HepG2 (cell line): ENCODE measurements around the gene SNRPD1. TPM values are rescaled to one million over a fixed set of nuclear protein-coding genes. Genes with fewer than 3 reads are reported as not detected.
A peak's percentile ranks its signal among the peaks of the same experiment; 100 is the strongest.

ENCODE experiments used
- ATAC-seq: fragments of 200-7000 bp; cut with Tn5 transposase; 3 replicates; pipeline ENCODE4 v1.9.1; 2020; ENCODE audit warnings: mild to moderate bottlenecking, moderate library complexity
- BruUV-seq: library from RNA; stranded (reverse); fragments of 400-500 nt; replicated peaks from 2 replicates; lab custom pipeline; 2021; lab: Mats Ljungman, UMichigan
- CTCF ChIA-PET: fragments of 300-600 bp; formaldehyde crosslinking; extraction: SDS; loops from one replicate; lab custom pipeline; 2021; ENCODE audit warnings: low total read pairs, inconsistent platforms, low intra/inter-chr PET ratio; lab: Yijun Ruan, JAX
- POLR2A ChIA-PET: fragments of 350-600 bp; sonication (Branson Sonifier 250); formaldehyde crosslinking; loops from one replicate; lab custom pipeline; 2020; ENCODE audit warnings: antibody characterized with exemption, inconsistent platforms; lab: Yijun Ruan, JAX
- DNase-seq: peaks from one replicate; pipeline ENCODE4 v3.0.0-alpha.2; 2015; ENCODE audit warnings: low spot score
- FAIRE-seq: peaks from 3 replicates; lab custom pipeline; 2011; peaks lifted over from hg19 to GRCh38; lab: Jason Lieb, UNC
- H2AFZ ChIP-seq: one replicate; pipeline ENCODE4 v1.6.1; 2011; ENCODE audit warnings: low read length, inconsistent platforms
- H3K27ac ChIP-seq: fragments of 300-600 bp; 3 replicates; pipeline ENCODE4 v1.8.0; 2011; ENCODE audit warnings: mixed run types, mild to moderate bottlenecking, mixed read lengths, low read length, inconsistent platforms; ENCODE audit not compliant: insufficient read depth; ENCODE audit errors: extremely low read length
- H3K27me3 ChIP-seq, 2 experiments: fragments of 200-600 bp in 1 of 2; 2 replicates in 1 of 2; 3 replicates in 1 of 2; pipeline versions ENCODE4 v1.6.0 to v1.8.0; 2011; ENCODE audit warnings: low read length in 2 of 2, mild to moderate bottlenecking in 2 of 2, moderate library complexity in 2 of 2, inconsistent platforms in 1 of 2; ENCODE audit not compliant: insufficient read depth in 2 of 2, control insufficient read depth in 1 of 2
- H3K36me3 ChIP-seq, 2 experiments: fragments of 200-600 bp in 1 of 2; replicated peaks in 1 of 2; 2 replicates in 1 of 2; 3 replicates in 1 of 2; pipeline versions ENCODE4 v1.5.1 to v1.8.0; 2011; ENCODE audit warnings: low read length in 2 of 2, inconsistent platforms in 1 of 2; ENCODE audit not compliant: insufficient read depth in 2 of 2, control insufficient read depth in 1 of 2
- H3K4me1 ChIP-seq: 2 replicates; pipeline ENCODE4 v1.5.1; 2012; ENCODE audit warnings: low read length, inconsistent platforms; ENCODE audit not compliant: insufficient read depth
- H3K4me2 ChIP-seq: 2 replicates; pipeline ENCODE4 v1.6.0; 2011; ENCODE audit warnings: low read depth, low read length, inconsistent platforms
- H3K4me3 ChIP-seq, 3 experiments: fragments of 200-600 bp in 1 of 3; sonication (generic), shearing (Covaris generic) in 1 of 3; replicated peaks in 1 of 3; 2 replicates each; pipeline ENCODE4 v1.5.1; 2011 to 2016; ENCODE audit warnings: low read length in 3 of 3, inconsistent platforms in 2 of 3, low read depth in 2 of 3, mild to moderate bottlenecking in 2 of 3, control low read depth in 1 of 3, mixed read lengths in 1 of 3; ENCODE audit not compliant: insufficient read depth in 1 of 3
- H3K79me2 ChIP-seq: one replicate; pipeline ENCODE4 v1.6.1; 2011; ENCODE audit warnings: low read length, inconsistent platforms; ENCODE audit not compliant: insufficient read depth
- H3K9ac ChIP-seq: 2 replicates; pipeline ENCODE4 v1.6.0; 2011; ENCODE audit warnings: mild to moderate bottlenecking, low read depth, low read length, inconsistent platforms; ENCODE audit not compliant: insufficient read depth
- H3K9me3 ChIP-seq: 2 replicates; pipeline ENCODE4 v1.5.1; 2012; ENCODE audit warnings: mild to moderate bottlenecking, low read length
- H4K20me1 ChIP-seq: 2 replicates; pipeline ENCODE4 v1.6.0; 2011; ENCODE audit warnings: inconsistent platforms, mild to moderate bottlenecking, low read length, moderate library complexity; ENCODE audit not compliant: insufficient read depth
- ATRX ChIP-seq: sonication (generic); formaldehyde crosslinking; IDR thresholded peaks from 2 replicates; pipeline ENCODE4 v1.4.0; 2020; ENCODE audit warnings: missing genetic modification reagents, borderline replicate concordance
- CEBPB ChIP-seq: IDR thresholded peaks from 2 replicates; pipeline ENCODE4 v1.6.1; 2011; ENCODE audit warnings: low read depth, low read length, improper control_type of control experiment, borderline replicate concordance
- HMG20B ChIP-seq: conservative IDR thresholded peaks from 2 replicates; pipeline ENCODE4 v1.6.1; 2016; ENCODE audit warnings: missing genetic modification reagents, missing compliant biosample characterization
- HMGA1 ChIP-seq: sonication (generic); formaldehyde crosslinking; conservative IDR thresholded peaks from 2 replicates; pipeline ENCODE4 v1.4.0; 2020; ENCODE audit warnings: missing genetic modification reagents
- HOXA3 ChIP-seq: sonication (generic); formaldehyde crosslinking; IDR thresholded peaks from 2 replicates; pipeline ENCODE4 v1.5.0; 2020; ENCODE audit warnings: missing genetic modification reagents
- KDM5A ChIP-seq: fragments of 200-600 bp; sonication (generic); IDR thresholded peaks from 2 replicates; pipeline ENCODE4 v1.7.0; 2018; ENCODE audit warnings: antibody characterized with exemption, mild to moderate bottlenecking, low read length, borderline replicate concordance
- MBD4 ChIP-seq: IDR thresholded peaks from 2 replicates; pipeline ENCODE4 v1.6.1; 2012; ENCODE audit warnings: low read length, inconsistent platforms, borderline replicate concordance
- ZNF260 ChIP-seq: sonication (generic); formaldehyde crosslinking; IDR thresholded peaks from 2 replicates; pipeline ENCODE4 v1.4.0; 2020; ENCODE audit warnings: missing genetic modification reagents, low read depth, mild to moderate bottlenecking, borderline replicate concordance
- WGBS: methylation state at CpG from one replicate; pipeline ENCODE4 v1.1.6; 2017; ENCODE audit warnings: low lambda C conversion rate; 5-methylcytosine and 5-hydroxymethylcytosine counted together
- in situ Hi-C: cut with HindIII; loops from 2 replicates; pipeline ENCODE4 v1.10.0; 2017; ENCODE audit warnings: low pct_unique_long_range_greater_than_20kb; ENCODE audit not compliant: extremely low pct_ligation_motif_present
- intact Hi-C: fragments of 100-400 bp; cut with micrococcal nuclease; formaldehyde crosslinking; loops from one replicate; pipeline ENCODE4 v1.10.0; 2022; ENCODE audit not compliant: unreplicated experiment
- polyA plus RNA-seq, 8 experiments: library from polyadenylated mRNA; depleted of rRNA in 3 of 8; stranded (reverse) in 7 of 8; unstranded in 1 of 8; fragments of >200 nt; fragmentation: Illumina TruSeq in 4 of 8; extraction: Trizol in 4 of 8; gene quantifications; 2 replicates each; pipeline versions ENCODE4 v1.2.1 to v1.2.3, GENCODE V29; 2011 to 2016; ENCODE audit warnings: low read depth in 4 of 8, missing spikeins in 1 of 8, mixed read lengths in 1 of 8; ENCODE audit not compliant: insufficient read depth in 1 of 8
- total RNA-seq, 5 experiments: library from RNA; depleted of rRNA; stranded (reverse); fragments of >200 nt; fragmentation: Illumina TruSeq; extraction: Trizol; gene quantifications; 2 replicates each; pipeline ENCODE4 v1.2.3, GENCODE V29; 2016; ENCODE audit warnings: low read depth in 1 of 5
- TF ChIP-seq, protein P1 (sequence below): sonication (generic); formaldehyde crosslinking; IDR thresholded peaks from 2 replicates; pipeline ENCODE4 v1.4.0; 2020; ENCODE audit warnings: missing genetic modification reagents
- TF ChIP-seq, protein P2 (sequence below): sonication (generic); formaldehyde crosslinking; IDR thresholded peaks from 2 replicates; pipeline ENCODE4 v1.8.0; 2022; ENCODE audit warnings: missing genetic modification reagents, mild to moderate bottlenecking, inconsistent platforms, borderline replicate concordance

Gene SNRPD1
- total and polyA plus RNA-seq, 2 of the 13 experiments (the other 11 are each of a cell fraction or from before 2014, with no cell fraction given) = 22.7 to 275 TPM

DNA sequence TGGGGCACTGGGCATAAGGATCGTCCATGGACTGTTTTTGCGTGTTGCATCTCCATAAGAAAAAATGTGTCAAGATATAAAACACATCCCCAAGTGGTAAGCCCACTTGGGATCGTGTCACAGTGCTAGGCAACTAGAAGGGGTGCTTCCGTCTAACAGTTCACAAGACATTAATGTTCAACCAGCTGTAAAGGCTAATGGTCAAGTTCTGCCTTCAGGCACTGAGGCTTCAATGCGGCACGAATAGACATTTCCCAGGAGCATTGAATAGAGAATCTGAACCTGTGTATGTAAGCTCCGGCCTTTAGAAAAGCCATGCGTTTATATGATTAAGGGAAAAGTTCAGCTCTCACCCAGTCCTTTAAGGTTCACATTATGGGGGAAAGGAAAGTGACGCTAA is 50.5 kb downstream of the SNRPD1 start:
- in situ Hi-C loops (no loop called here), intact Hi-C loops (no loop called here)
- 95% methylated on average over 9 of the region's 9 CpGs for WGBS
- no peak overlapping the region for H3K4me3 ChIP-seq
- no peak for FAIRE-seq
- no peak overlapping the region for H3K27ac ChIP-seq
- H3K27me3 ChIP-seq = no peaks in the 10 kb centered on the region
- TF ChIP-seq KDM5A = no peak
- no peak for TF ChIP-seq ZNF260 (CRISPR knock-in tag)
- no peak for TF ChIP-seq ATRX (CRISPR knock-in tag)
- TF ChIP-seq, protein P1, sequence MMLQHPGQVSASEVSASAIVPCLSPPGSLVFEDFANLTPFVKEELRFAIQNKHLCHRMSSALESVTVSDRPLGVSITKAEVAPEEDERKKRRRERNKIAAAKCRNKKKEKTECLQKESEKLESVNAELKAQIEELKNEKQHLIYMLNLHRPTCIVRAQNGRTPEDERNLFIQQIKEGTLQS = no peak
- no peak for TF ChIP-seq HMGA1
- TF ChIP-seq MBD4 = no peak
- no peak for TF ChIP-seq HMG20B (CRISPR knock-in tag)
- H3K9me3 ChIP-seq = no peaks in the 10 kb centered on the region
- CTCF ChIA-PET = no interaction called here
- H3K36me3 ChIP-seq = peaks cover 2 to 6% of the 10 kb centered on the region in 2 experiments; a peak in 4 of 5 replicates
- peaks cover 16% of the 10 kb centered on the region for H3K4me1 ChIP-seq
- H3K79me2 ChIP-seq = no peaks in the 10 kb centered on the region
- DNase-seq = no peak
- H3K9ac ChIP-seq = no peak overlapping the region
- no peaks in the 10 kb centered on the region for H4K20me1 ChIP-seq
- H3K4me2 ChIP-seq = no peak overlapping the region
- POLR2A ChIA-PET = no interaction called here
- BruUV-seq = no TSS peak
- no peak for ATAC-seq
- H2AFZ ChIP-seq = no peak overlapping the region

DNA sequence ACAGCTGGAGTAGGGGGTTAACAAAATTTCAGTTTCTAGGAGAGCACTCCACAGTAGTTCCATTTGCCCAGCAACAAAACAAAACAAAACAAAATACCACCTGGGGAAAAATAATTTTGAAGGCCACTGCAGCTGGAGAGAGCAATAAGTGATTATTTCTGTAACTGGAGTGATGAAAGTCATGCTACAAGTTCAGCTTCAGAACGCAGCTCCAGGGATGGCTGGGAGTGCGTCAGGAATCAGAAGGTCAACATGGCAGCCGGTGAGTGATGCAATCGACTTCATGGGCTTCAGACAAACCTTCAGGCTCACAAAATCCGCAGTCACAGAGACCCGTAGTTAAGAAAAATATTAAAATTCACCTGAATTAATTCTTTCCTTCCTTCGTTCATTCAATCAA is 51.5 kb downstream of the SNRPD1 start:
- CTCF ChIA-PET = no interaction called here
- H3K4me3 ChIP-seq = no peak overlapping the region
- H3K9ac ChIP-seq = no peak overlapping the region

More for the DNA sequence above, 51.5 kb downstream of the SNRPD1 start:
- Histone ChIP-seq H3K27me3 (no peaks in the 10 kb centered on the region), H3K79me2 (no peaks in the 10 kb centered on the region), H4K20me1 (no peaks in the 10 kb centered on the region), H2AFZ (no peak overlapping the region), H3K9me3 (no peaks in the 10 kb centered on the region), H3K27ac (no peak overlapping the region), H3K36me3 (peaks cover 0 to 6% of the 10 kb centered on the region in 2 experiments; a peak in 3 of 5 replicates), H3K4me1 (peaks cover 16% of the 10 kb centered on the region), H3K4me2 (no peak overlapping the region)
- no TSS peak for BruUV-seq
- TF ChIP-seq CEBPB = peak; percentile 41; the same call in 1 of the 2 replicates
- TF ChIP-seq, protein P2, sequence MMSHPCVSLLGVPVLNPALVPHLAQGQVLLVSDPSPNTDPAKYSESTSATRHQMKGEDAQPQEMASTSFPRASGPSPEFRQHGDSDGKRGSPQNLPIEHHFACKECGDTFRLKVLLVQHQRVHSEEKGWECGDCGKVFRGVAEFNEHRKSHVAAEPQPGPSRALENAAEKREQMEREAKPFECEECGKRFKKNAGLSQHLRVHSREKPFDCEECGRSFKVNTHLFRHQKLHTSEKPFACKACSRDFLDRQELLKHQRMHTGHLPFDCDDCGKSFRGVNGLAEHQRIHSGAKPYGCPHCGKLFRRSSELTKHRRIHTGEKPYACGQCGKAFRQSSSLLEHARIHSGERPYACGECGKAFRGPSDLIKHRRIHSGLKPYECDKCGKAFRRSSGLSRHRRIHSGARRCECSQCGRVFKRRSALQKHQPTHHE (CRISPR knock-in tag) = no peak
- TF ChIP-seq HOXA3 = 0 out of 2 replicates have a peak, but pooled peaks have one; percentile 20
- intact Hi-C loops = no loop called here
- in situ Hi-C loops = no loop called here
- no peak for FAIRE-seq
- 98% methylated on average over 7 of the region's 7 CpGs for WGBS
- no peak for ATAC-seq
- DNase-seq = no peak
- POLR2A ChIA-PET = no interaction called here
